ENCODE measurements around the gene BTRC. TPM values are rescaled to one million over a fixed set of nuclear protein-coding genes. Genes with fewer than 3 reads are reported as not detected.

BTRC gene
- total RNA-seq, 1 experiment from 2014 or later = 29.1 TPM

DNA sequence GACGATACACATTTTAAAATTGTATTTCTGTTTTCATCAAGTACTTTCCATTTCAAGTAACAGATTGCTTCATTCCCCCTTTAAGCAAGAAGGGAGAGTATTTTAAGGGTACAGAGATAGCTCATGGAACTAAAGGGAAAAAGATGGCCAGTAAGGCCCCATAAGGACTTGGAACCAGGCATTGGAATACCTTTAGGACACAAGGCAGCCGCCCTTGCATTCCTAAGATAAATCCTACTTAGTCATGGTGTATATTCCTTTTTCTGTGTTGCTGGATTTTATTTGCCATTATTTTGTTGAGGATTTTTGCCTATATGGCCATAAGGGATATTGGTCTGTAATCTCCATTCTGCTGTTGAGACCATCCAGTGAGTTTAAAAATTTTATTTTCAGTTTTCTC lies 49.2 kb downstream of the BTRC start:
- CTCF ChIA-PET = interaction anchor here (1.9 kb wide), 1 partner anchor 308 kb away, joined by 3 read pairs; no protein-coding TSS in a partner anchor
- Histone ChIP-seq H3K27ac (ENCODE audit: low read depth, low read length) (no peak overlapping the region), H3K9ac (ENCODE audit: low read length) (no peak overlapping the region), H4K20me1 (ENCODE audit: insufficient read depth) (no peaks in the 10 kb centered on the region), H3K36me3 (ENCODE audit: control insufficient read depth in 1 of 2, insufficient read depth in 2 of 2, low read length in 2 of 2) (no peaks in the 10 kb centered on the region), H3K4me3 (replicated peaks in 1 of 2; ENCODE audit: low read depth in 1 of 2, low read length in 2 of 2) (no peak overlapping the region), H3K27me3 (ENCODE audit: insufficient read depth, low read length) (no peaks in the 10 kb centered on the region), H3K79me2 (ENCODE audit: insufficient read depth, low read length) (0 out of 2 replicates have a peak, but pooled peaks cover 5% of the 10 kb centered on the region), H3K4me1 (ENCODE audit: control insufficient read depth in 1 of 2, insufficient read depth in 2 of 2, low read length in 2 of 2) (no peaks in the 10 kb centered on the region), H3K9me2 (ENCODE audit: insufficient read depth) (no peaks in the 10 kb centered on the region), H3K9me3 (ENCODE audit: control insufficient read depth in 1 of 2, insufficient read depth in 1 of 2, low read depth in 1 of 2, low read length in 2 of 2) (no peaks in the 10 kb centered on the region), H3K4me2 (ENCODE audit: low read length) (no peak overlapping the region), H2AFZ (ENCODE audit: low read depth, low read length, poor library complexity, severe bottlenecking) (no peak overlapping the region)
- POLR2A ChIA-PET = no interaction called here
- RAD21 ChIA-PET (ENCODE audit: low non-redundant PET in 1 of 2, low total read pairs in 2 of 2, uncharacterized antibody in 2 of 2, unreplicated experiment in 2 of 2) = no interaction called here
- intact Hi-C loops (cut with micrococcal nuclease) = no loop called here
- TF ChIP-seq JUND (IDR thresholded peaks at IDR 0.05) (no peak), ATF3 (IDR thresholded peaks at IDR 0.05) (no peak), ELF1 (IDR thresholded peaks at IDR 0.05; ENCODE audit: borderline replicate concordance, low read depth) (no peak), POLR2A (IDR thresholded peaks at IDR 0.05; ENCODE audit: borderline replicate concordance, extremely low read depth, insufficient read depth, insufficient read length) (no peak), MAX (IDR thresholded peaks at IDR 0.05) (no peak), FOSL1 (IDR thresholded peaks at IDR 0.05; ENCODE audit: low read depth) (no peak), REST (IDR thresholded peaks at IDR 0.05; ENCODE audit: low read depth) (no peak), ZNF274 (IDR thresholded peaks at IDR 0.05; ENCODE audit: low read depth, low read length) (no peak)
- DNase-seq (ENCODE audit: low read depth, low spot score) (no peak), ATAC-seq (no peak)
- no TSS peak for BruUV-seq (replicated peaks)

Data from HCT116 (cell line).